ENCODE measurements around the gene DTX3L.

DTX3L gene

GRCh38 chr3:122564155-122564912 is at the start of gene DTX3L, which contains the start of gene PARP9:
DTX3L (plus strand) TSS chr3:122564338; CDS start chr3:122564427, 89 bp downstream.
PARP9 (minus strand) TSS chr3:122564300; CDS start chr3:122559620, 4,680 bp downstream.
- DNase-seq = peak; percentile 75

- no peak for DNase-seq
These were observed 49.1 kb upstream of the DTX3L start for GRCh38 chr3:122515020-122515468.

- DNase-seq = no peak
These were observed 48.3 kb upstream of the DTX3L start for GRCh38 chr3:122515870-122516269.

GRCh38 chr3:122516846-122517360 is 47.2 kb upstream of the DTX3L start:
- DNase-seq = no peak

GRCh38 chr3:122519693-122520092 is 44.4 kb upstream of the DTX3L start:
- DNase-seq = no peak

- DNase-seq = no peak
These were observed 43.3 kb upstream of the DTX3L start for GRCh38 chr3:122520861-122521260.

GRCh38 chr3:122523317-122523716 is 40.8 kb upstream of the DTX3L start:
- DNase-seq = no peak

GRCh38 chr3:122530164-122530563 is 34.0 kb upstream of the DTX3L start:
- DNase-seq = no peak

GRCh38 chr3:122533480-122533879 is 30.7 kb upstream of the DTX3L start:
- no peak for DNase-seq

- peak; percentile 69 for DNase-seq
These were observed 30.2 kb upstream of the DTX3L start for GRCh38 chr3:122533931-122534334.

GRCh38 chr3:122535964-122536631 is 28.0 kb upstream of the DTX3L start:
- no peak for DNase-seq

GRCh38 chr3:122536632-122537001 is 27.5 kb upstream of the DTX3L start:
- DNase-seq = no peak

GRCh38 chr3:122538956-122539490 is 25.1 kb upstream of the DTX3L start:
- DNase-seq = no peak

- no peak for DNase-seq
These were observed 18.0 kb upstream of the DTX3L start for GRCh38 chr3:122546151-122546550.

GRCh38 chr3:122548076-122548475 is 16.1 kb upstream of the DTX3L start:
- no peak for DNase-seq

GRCh38 chr3:122548619-122549018 is 15.5 kb upstream of the DTX3L start:
- DNase-seq = no peak

- DNase-seq = no peak
These were observed 11.0 kb upstream of the DTX3L start for GRCh38 chr3:122553171-122553570.

- peak; percentile 26 for DNase-seq
These were observed 8.7 kb upstream of the DTX3L start for GRCh38 chr3:122555275-122556071.

GRCh38 chr3:122557356-122557755 is 6.8 kb upstream of the DTX3L start:
- no peak for DNase-seq

GRCh38 chr3:122558605-122559004 is 5.5 kb upstream of the DTX3L start:
- DNase-seq = no peak

- DNase-seq = no peak
These were observed 4.2 kb upstream of the DTX3L start for GRCh38 chr3:122559906-122560305.

- DNase-seq = peak; percentile 58
These were observed 3.5 kb upstream of the DTX3L start for GRCh38 chr3:122560680-122561079.

Data from fibroblast of skin of right quadriceps (primary cell).